Keratinocyte (primary cell): ENCODE data around the gene IRF8.

Experiments used
- CTCF ChIP-seq, 3 experiments: IDR thresholded peaks in 1 of 3; conservative IDR thresholded peaks in 1 of 3; optimal IDR thresholded peaks in 1 of 3; 2 replicates in 2 of 3; 3 replicates in 1 of 3; pipeline versions ENCODE3 to v1.5.1; 2011; ENCODE audit warnings: low read length in 3 of 3, mild to moderate bottlenecking in 3 of 3, moderate library complexity in 2 of 3, control low read depth in 1 of 3, inconsistent platforms in 1 of 3; ENCODE audit not compliant: insufficient read depth in 2 of 3; ENCODE audit errors: extremely low read depth in 1 of 3
- EZH2 ChIP-seq: IDR thresholded peaks from one replicate; pipeline ENCODE4 v1.6.1; 2012; ENCODE audit warnings: inconsistent platforms, mild to moderate bottlenecking, low read length, moderate library complexity

GRCh38 chr16:85969159-85969558, 70.2 kb downstream of the IRF8 start:
- TF ChIP-seq CTCF (optimal IDR thresholded peaks at IDR 0.05 in 1 of 3, IDR thresholded peaks at IDR 0.05 in 1 of 3, conservative IDR thresholded peaks at IDR 0.05 in 1 of 3; ENCODE audit: extremely low read depth in 1 of 3, insufficient read depth in 2 of 3, low read length in 3 of 3) (no peak), EZH2 (no peak)
